HS-27A (cell line): ENCODE measurements around the gene LONRF2.
"Not testable (repeated sequence)": the region's sequence is repeated elsewhere in the genome, so short reads cannot be mapped to it uniquely, and the experiment has no call there.

Experiments used
- DNase-seq: peaks from one replicate; pipeline ENCODE4 v3.0.0-alpha.2; 2012; ENCODE audit warnings: low read depth, missing footprints

Gene LONRF2

GRCh38 chr2:100254646-100255210 is 67.6 kb downstream of the LONRF2 start:
- no peak for DNase-seq

DNA sequence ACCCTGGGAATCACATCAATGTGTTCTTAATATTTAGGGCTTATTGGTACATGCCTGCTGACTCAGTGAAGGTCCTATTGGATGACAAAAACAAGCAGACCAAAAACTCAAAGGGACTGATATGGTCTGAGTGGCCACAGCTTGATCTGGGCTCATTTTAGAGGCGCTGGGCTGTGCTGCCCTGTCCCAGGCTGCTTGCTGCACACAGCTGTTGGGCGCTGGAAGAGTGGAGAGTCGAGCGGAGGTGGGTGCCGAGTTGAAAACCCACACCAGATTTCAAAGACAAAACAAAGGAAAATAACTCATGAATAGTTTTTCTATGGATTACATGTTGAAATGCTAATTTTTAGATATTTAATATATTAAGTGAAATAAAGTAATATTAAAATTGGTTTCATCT is 68.5 kb downstream of the LONRF2 start:
- DNase-seq: no peak

DNA sequence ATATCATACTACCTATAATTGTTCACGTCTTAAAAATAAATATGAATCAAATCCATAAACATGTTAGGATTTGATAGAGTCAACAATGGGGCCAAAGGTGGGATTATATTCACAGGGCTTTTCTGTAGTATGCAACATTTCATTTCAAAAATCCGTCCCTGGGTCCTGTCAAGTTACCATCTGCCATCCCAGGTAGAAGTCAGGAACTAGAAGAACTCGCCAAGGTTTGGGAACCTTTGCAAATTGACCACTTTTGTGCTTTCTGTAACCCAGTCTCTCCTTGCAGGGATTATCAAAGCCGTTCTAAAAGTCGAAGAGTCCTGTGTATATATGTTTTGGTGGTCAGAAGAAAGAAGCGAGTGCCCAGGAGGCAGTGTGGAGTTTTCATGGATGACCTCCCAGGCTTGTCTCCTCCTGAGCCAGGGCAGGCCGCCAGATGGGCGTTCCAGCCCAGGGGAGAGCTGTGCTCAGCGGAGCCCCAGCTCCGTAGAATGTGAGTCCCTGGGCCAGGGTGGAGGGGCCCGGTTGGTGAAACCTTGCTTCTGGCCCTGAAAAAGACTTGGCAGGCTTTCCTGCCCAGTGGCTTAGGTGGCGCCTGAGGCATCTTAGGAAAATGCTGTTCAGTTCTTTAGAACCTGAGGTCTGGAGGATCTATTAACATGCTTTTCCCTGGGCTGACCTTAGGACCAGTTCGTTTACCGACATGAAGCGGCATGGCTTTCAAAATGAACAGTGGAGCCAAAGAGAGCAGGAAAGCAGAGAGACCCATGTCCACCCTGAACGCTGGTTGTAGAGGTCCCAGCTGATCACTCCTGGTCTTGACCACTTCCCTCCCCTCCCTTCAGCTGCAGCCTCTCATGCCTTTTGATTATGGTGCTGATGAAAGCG is 69.2 kb downstream of the LONRF2 start:
- DNase-seq: no peak

DNA sequence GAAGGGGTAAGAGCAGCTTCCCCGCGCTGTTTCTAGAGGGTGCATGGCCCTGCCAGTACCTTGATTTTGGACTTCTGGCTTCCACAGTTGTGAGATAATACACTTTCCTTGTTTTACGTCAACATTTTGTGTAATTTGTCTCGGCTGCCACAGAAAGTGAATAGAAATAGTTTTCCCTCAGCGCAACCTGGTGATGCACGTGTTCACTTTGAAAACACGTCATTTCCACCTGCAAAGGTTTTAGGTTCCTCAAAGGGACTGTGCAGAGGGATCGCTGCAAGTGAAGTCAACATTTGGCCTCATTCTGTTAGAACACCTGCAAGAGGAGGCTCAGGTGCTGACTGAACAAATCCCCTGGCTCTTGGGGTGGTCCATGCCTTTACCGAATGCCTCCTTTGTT is 71.7 kb downstream of the LONRF2 start:
- no peak for DNase-seq

DNA sequence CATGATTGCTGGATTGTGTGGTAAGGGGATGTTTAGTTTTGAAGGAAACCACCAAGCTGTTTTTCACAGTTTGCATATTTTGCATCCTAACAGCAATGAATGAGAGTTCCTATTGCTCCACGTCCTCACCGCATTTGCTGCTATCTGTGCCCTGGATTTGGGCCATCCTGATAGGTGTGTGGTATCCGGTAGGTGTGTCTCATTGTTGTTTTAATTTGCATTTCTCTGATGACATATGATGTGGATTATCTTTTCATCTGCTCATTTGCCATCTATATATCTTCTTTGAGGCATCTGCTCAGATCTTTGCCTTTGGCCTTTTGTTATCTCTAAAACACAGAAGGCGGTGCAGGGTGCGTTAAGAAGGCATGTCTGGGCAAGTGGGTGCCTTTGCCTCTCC is 73.3 kb downstream of the LONRF2 start:
- DNase-seq: no peak

GRCh38 chr2:100248556-100248955 is 73.7 kb downstream of the LONRF2 start:
- DNase-seq: not testable (repeated sequence)

GRCh38 chr2:100248044-100248330 is 74.3 kb downstream of the LONRF2 start:
- DNase-seq: no peak

GRCh38 chr2:100247256-100248043 is 74.9 kb downstream of the LONRF2 start:
- DNase-seq: no peak

DNA sequence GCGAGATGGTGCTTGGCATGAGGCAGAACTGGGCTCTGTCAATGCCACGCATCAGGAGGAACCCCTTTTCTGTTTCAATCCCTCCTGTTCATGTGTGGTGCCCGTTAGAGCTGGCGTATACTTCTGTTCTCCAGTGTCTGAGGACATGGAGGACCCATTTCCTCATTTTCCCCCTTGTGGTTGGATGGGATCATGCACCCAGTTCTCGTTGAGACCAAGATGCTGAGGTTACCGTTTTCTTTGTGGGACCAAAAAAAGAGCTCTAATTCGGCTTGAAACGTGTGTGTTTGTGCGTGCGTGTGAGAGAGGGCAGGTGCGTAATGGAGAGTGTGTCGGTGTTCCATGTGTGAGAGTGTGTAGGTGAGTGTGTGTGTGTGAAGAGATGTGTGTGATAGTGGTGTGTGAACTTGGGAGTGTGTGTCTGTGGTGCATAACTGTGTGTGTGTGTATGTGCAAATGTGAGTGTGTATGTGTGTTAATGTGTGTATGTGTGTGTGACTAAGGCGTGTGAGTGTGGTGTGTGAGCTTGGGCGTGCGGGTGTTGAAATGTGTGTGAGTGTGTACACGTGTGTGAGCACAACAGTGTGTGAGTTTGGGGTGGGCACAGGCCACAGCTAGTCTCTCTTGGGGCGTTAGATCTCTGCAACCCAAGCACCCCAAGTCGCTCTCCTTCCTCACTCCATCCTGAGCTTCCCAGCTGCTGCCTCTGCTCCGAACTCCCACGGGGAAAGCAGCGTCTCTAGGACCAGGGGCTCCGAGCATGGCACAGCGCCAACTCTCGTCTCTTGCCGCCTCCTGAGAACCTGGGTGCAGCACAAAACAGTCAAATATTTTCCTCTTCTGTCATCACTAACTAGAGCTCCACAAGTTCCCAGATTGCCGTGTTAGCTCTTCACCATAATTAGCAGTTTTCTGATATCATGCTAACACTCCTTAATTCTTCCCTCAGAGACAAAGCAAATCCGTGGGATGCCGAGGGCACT is 75.8 kb downstream of the LONRF2 start:
- no peak for DNase-seq

- DNase-seq: no peak
Observed at GRCh38 chr2:100245681-100246080, 76.6 kb downstream of the LONRF2 start.

DNA sequence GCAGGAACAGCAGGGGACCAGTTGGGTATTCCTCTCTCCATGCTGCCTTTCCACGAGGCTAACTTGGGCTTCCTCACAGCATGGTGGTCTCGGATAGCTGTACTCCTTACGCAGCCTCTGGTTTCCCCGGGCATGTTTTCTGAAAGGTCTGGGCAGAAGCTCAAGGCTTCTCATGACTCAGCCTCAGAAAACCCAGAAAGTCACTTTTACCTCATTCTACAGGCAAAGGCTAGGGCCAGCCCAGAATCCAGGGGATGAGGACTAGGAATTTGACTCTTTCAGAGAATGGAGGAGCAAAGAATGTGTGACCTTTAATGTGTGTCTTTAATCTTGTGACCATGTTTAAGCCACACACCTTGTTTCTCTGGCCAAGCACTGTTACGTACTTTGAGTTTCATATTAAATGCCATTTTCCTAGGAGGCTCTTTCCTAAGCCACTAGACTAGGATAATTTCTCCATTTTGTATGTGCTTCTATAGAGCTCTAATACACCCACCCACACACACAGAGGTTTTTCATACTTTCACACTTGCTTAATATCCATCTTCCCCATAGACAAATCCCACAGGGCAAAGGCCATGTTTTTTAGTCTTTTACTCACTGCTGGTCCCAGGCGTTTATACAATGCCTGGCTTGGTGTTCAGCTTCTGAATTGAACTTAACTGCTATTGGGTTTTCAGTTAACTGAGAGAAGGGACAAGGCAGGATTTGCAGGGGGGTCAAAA is 77.3 kb downstream of the LONRF2 start:
- no peak for DNase-seq

- DNase-seq: no peak
Observed at GRCh38 chr2:100243631-100244030, 78.7 kb downstream of the LONRF2 start.

DNA sequence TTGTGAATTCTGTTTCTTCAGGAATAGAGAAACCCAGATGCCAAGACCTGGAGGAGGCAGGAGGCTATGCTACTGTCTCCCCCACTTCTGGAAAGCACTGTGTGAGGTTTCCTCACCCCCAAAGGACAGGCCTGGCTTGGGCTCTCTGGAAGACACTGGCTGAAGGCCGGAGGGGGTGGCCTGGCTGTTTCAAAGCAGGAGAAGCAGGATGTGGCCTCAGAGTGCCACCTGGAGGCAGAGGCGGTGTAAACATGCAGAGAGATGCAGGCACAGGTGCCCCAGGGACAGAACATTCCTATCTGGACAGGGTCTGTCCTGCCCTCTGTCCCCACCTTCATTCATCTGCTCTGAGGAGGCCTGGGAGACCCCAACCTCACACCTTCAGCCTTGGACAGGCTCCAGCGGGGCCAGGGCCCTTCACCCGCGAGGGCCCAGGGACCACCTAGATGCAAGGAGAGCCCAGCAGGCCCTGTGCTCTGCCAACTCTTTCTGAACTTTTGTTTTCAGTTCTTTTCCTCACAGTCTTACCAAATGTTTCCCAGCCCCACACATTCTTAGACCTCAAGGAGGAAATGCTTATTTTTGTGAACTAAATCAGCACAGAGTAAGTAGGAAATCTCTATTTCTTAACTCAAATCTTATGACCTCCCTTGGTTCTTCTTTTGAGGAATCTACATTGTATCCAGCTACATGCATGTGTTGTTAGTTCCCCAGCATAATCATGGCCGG is 79.2 kb downstream of the LONRF2 start:
- peak; percentile 59 for DNase-seq

- no peak for DNase-seq
Observed at GRCh38 chr2:100242476-100242875, 79.8 kb downstream of the LONRF2 start.

DNA sequence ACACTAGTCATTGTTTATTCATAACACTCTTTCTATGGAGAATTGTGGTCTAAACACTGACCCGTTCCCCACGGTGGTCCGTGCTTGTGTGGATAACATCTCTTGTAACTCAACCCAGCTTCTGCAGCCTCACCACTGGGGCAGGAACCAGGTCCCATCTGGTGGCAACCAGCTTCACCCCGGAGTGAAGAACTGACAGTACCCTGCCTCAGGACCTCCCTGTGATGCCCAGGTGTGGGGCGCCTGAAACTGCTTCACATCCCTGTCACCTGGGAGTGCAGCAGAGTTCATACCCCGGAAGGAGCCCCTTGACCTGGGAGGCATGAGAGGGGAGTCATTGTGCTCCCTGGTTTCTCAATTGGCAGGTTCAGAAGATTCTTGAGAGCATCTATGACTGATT is 81.1 kb downstream of the LONRF2 start:
- DNase-seq: no peak

- DNase-seq: no peak
Observed at GRCh38 chr2:100240386-100240785, 81.9 kb downstream of the LONRF2 start.

DNA sequence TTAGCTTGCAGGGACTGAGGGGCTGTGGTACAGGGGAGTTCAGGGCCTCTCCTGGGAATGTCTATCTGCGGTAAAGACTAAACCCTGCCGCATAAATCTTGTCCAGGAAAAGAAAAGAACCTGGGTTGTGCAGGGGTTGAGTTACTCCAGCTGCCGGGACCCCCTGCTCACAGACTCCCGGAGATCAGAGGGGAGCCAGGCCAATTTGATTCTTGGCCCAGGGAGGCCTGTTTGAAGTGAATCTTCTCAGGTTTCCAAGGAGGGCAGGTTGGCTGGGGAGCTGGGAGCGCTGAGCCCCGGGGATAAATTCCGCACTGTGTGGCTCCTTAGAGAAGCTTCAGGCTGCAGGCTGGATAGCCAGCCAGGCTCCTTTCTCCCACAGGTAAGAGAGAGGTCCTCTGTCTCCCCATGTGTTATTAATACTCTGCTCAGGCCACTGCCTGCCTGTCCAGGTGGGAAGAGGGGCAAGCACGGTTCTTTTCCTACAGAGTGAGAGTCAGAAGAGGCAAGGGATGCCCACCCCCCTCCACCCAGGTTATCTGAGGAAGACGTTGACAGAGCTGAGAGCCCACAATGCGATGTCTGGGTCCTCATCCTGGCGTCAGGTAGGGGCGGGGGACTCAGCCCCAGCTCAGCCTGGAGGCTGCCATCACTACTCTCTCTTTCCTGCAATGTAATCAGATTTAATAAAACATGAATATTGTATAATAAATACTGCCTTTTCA is 82.7 kb downstream of the LONRF2 start:
- no peak for DNase-seq

- no peak for DNase-seq
Observed at GRCh38 chr2:100238471-100238870, 83.8 kb downstream of the LONRF2 start.

DNA sequence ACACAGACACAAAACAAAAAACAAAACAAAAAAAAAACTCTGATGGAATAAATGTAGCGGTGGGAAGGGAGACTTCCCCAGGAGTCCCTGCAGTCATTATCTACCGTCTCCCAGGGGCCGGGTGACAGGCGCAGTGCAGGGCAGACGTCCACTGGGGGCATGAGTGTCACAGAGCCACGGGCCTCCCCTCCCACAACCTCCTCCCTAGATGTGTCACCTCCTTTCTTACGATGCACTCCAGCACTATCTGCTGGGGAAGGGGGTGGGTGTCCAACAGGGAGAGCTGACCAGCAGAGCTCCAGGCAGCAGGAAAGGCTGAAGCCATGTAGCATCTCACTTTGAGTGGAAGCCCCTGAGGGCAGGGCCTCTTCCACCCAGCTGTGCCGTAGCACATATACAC is 84.5 kb downstream of the LONRF2 start:
- no peak for DNase-seq

GRCh38 chr2:100237163-100237562 is 85.1 kb downstream of the LONRF2 start:
- DNase-seq: no peak
